OCI-LY7 (cell line): Measurements from ENCODE around the gene FBXO36. TPM values are rescaled to one million over a fixed set of nuclear protein-coding genes. Genes with fewer than 3 reads are reported as not detected.

Experiments used
- BruUV-seq: library from RNA; stranded (reverse); fragments of 400-500 nt; replicated peaks from 2 replicates; lab custom pipeline; 2021; lab: Mats Ljungman, UMichigan
- CTCF ChIA-PET: fragments of 300-600 bp; sonication (Branson Sonifier 250); formaldehyde crosslinking; loops from one replicate; lab custom pipeline; 2022; ENCODE audit warnings: antibody characterized with exemption; ENCODE audit not compliant: unreplicated experiment; lab: Charles Lee
- POLR2A ChIA-PET: fragments of 300-600 bp; sonication (Branson Sonifier 250); formaldehyde crosslinking; loops from one replicate; lab custom pipeline; 2022; ENCODE audit warnings: antibody characterized with exemption; lab: Charles Lee
- DNase-seq: peaks from one replicate; pipeline ENCODE4 v3.0.0-alpha.2; 2015; ENCODE audit warnings: low spot score
- H2AFZ ChIP-seq: fragments of 200-600 bp; sonication (generic), shearing (Covaris generic); 2 replicates; pipeline ENCODE4 v1.6.1; 2014; ENCODE audit warnings: mild to moderate bottlenecking, antibody characterized with exemption, low read length, moderate library complexity
- H3K27ac ChIP-seq: fragments of 200-600 bp; sonication (generic); 2 replicates; pipeline ENCODE4 v1.5.1; 2014; ENCODE audit warnings: mixed run types, low read depth, mild to moderate bottlenecking, moderate library complexity, low read length, inconsistent platforms; ENCODE audit not compliant: poor library complexity, severe bottlenecking
- H3K36me3 ChIP-seq: fragments of 200-600 bp; sonication (generic); 2 replicates; pipeline ENCODE4 v1.6.1; 2014; ENCODE audit warnings: mild to moderate bottlenecking, antibody characterized with exemption, low read length, moderate library complexity, mixed read lengths; ENCODE audit not compliant: insufficient read depth
- H3K4me1 ChIP-seq: fragments of 200-600 bp; sonication (generic); 2 replicates; pipeline ENCODE4 v1.5.1; 2014; ENCODE audit warnings: mild to moderate bottlenecking, low read length; ENCODE audit not compliant: insufficient read depth, poor library complexity, severe bottlenecking
- H3K4me2 ChIP-seq: fragments of 200-600 bp; sonication (generic); 2 replicates; pipeline ENCODE4 v1.6.1; 2014; ENCODE audit warnings: mild to moderate bottlenecking, low read length
- H3K4me3 ChIP-seq: fragments of 200-600 bp; sonication (generic); 2 replicates; pipeline ENCODE4 v1.5.1; 2014; ENCODE audit warnings: mild to moderate bottlenecking, low read depth, low read length; ENCODE audit not compliant: poor library complexity, severe bottlenecking
- H3K79me2 ChIP-seq: fragments of 200-600 bp; sonication (generic); 2 replicates; pipeline ENCODE4 v1.6.1; 2016; ENCODE audit warnings: low read depth, mild to moderate bottlenecking, low read length, moderate library complexity, mixed read lengths; ENCODE audit not compliant: insufficient read depth
- H3K9me2 ChIP-seq: fragments of 200-600 bp; sonication (generic); 2 replicates; pipeline ENCODE4 v1.6.1; 2016; ENCODE audit warnings: mild to moderate bottlenecking, low read length, mixed read lengths; ENCODE audit not compliant: insufficient read depth
- H3K9me3 ChIP-seq: fragments of 200-600 bp; sonication (generic); 2 replicates; pipeline ENCODE4 v1.6.1; 2014; ENCODE audit warnings: mild to moderate bottlenecking, mixed run types, low read length, mixed read lengths
- H4K20me1 ChIP-seq: fragments of 200-600 bp; sonication (generic); 2 replicates; pipeline ENCODE4 v1.6.1; 2014; ENCODE audit warnings: mild to moderate bottlenecking, antibody characterized with exemption, low read length, moderate library complexity, mixed read lengths; ENCODE audit not compliant: insufficient read depth
- CTCF ChIP-seq: fragments of 200-600 bp; sonication (generic); conservative IDR thresholded peaks from 2 replicates; pipeline ENCODE4 v1.5.1; 2014; ENCODE audit warnings: mild to moderate bottlenecking, antibody characterized with exemption, low read length, moderate library complexity, mixed read lengths
- EZH2phosphoT487 ChIP-seq: fragments of 200-600 bp; sonication (generic); IDR thresholded peaks from 2 replicates; pipeline ENCODE4 v1.6.1; 2018; ENCODE audit warnings: low read depth, borderline replicate concordance, mild to moderate bottlenecking, mixed run types, antibody characterized with exemption, low read length, moderate library complexity, mixed read lengths
- intact Hi-C: fragments of 100-400 bp; cut with micrococcal nuclease; formaldehyde crosslinking; loops from one replicate; pipeline ENCODE4 v1.10.0; 2022; ENCODE audit not compliant: unreplicated experiment
- total RNA-seq, 2 experiments: library from RNA; depleted of rRNA in 1 of 2; stranded (reverse); fragments of >200 nt in 1 of 2; shearing (Covaris generic) in 1 of 2; gene quantifications; 2 replicates each; pipeline ENCODE4 v1.2.3, GENCODE V29; 2014 to 2022

The FBXO36 gene
- total RNA-seq, 2 experiments from 2014 or later, result 2.5 to 2.6 TPM

- CTCF ChIA-PET, result no interaction called here
- TF ChIP-seq EZH2phosphoT487 (no peak), CTCF (no peak)
- POLR2A ChIA-PET, result interaction anchor here (0.6 kb wide), 1 partner anchor 73 kb away, joined by 3 read pairs; no protein-coding TSS in a partner anchor
- Histone ChIP-seq H3K4me2 (no peak overlapping the region), H3K79me2 (no peaks in the 10 kb centered on the region), H4K20me1 (no peaks in the 10 kb centered on the region), H3K4me1 (no peaks in the 10 kb centered on the region), H3K4me3 (no peak overlapping the region), H3K9me3 (no peaks in the 10 kb centered on the region), H2AFZ (no peak overlapping the region), H3K36me3 (no peaks in the 10 kb centered on the region), H3K9me2 (no peaks in the 10 kb centered on the region), H3K27ac (no peak overlapping the region)
- DNase-seq, result no peak
- intact Hi-C loops, result no loop called here
- BruUV-seq, result no TSS peak
These were observed 101.0 kb downstream of the FBXO36 start for GRCh38 chr2:230023313-230023712.

DNA sequence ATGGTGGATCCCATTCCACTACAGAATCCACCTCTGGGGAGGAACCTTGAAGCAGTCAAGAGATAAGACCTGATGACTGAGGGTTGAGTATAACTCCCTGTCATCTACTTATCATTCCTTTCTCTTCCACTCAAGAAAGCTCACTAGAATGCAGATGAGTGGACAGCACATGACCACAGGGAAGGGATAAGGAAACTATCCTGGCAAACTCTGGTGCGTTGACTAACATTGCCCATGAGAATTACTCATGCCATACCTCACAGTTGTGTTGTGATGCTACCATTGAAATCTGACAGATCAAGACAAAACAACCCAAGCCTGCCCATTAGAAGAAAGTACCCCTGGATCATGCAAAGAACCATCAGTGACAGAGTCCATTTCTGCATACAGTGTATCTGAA, 119.9 kb downstream of the FBXO36 start:
- H3K27ac ChIP-seq, result no peak overlapping the region
- no peaks in the 10 kb centered on the region for H3K9me2 ChIP-seq
- no peaks in the 10 kb centered on the region for H3K9me3 ChIP-seq
- H3K79me2 ChIP-seq, result no peaks in the 10 kb centered on the region
- no TSS peak for BruUV-seq
- ChIA-PET POLR2A (no interaction called here), CTCF (no interaction called here)
- no peak for DNase-seq
- no peaks in the 10 kb centered on the region for H3K4me1 ChIP-seq
- intact Hi-C loops, result no loop called here
- TF ChIP-seq CTCF, result no peak
- TF ChIP-seq EZH2phosphoT487, result no peak
- H4K20me1 ChIP-seq, result no peaks in the 10 kb centered on the region
- no peak overlapping the region for H3K4me2 ChIP-seq
- no peak overlapping the region for H2AFZ ChIP-seq
- H3K36me3 ChIP-seq, result no peaks in the 10 kb centered on the region
- H3K4me3 ChIP-seq, result no peak overlapping the region

DNA sequence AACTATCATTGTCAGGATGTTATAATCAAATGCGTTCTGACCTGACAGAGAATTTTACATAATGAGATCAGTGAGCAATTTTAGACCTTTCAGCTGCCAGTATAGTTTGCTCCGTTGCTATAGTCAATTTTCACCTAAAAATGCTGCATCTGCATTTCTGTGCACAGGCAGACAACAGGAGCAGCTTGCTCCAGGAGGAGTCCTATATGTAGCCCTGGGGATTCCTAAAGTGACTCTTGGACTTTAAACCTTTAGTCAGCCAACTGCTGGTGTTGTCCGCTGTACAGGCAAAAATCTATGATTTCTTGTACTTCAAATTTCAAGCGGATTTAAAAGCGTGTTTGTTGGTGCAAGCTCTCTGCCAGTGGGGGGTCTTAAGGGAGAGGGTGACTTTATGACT, 120.7 kb downstream of the FBXO36 start:
- Histone ChIP-seq H3K9me3 (no peaks in the 10 kb centered on the region), H3K36me3 (no peaks in the 10 kb centered on the region), H3K4me1 (no peaks in the 10 kb centered on the region), H2AFZ (no peak overlapping the region), H3K4me3 (no peak overlapping the region), H3K4me2 (no peak overlapping the region), H3K79me2 (no peaks in the 10 kb centered on the region), H3K9me2 (no peaks in the 10 kb centered on the region), H4K20me1 (no peaks in the 10 kb centered on the region), H3K27ac (no peak overlapping the region)
- CTCF ChIA-PET, result no interaction called here
- no peak for DNase-seq
- no TSS peak for BruUV-seq
- no peak for TF ChIP-seq CTCF
- TF ChIP-seq EZH2phosphoT487, result no peak
- POLR2A ChIA-PET, result no interaction called here
- intact Hi-C loops, result no loop called here
